Neural crest cell (in vitro differentiated cells): ENCODE data around the gene CLDN16. TPM values are rescaled to one million over a fixed set of nuclear protein-coding genes. Genes with fewer than 3 reads are reported as not detected.

Experiments
- DNase-seq: peaks from one replicate; pipeline ENCODE4 v3.0.0; 2021; ENCODE audit warnings: low read depth, mixed read lengths, low spot score
- H3K27ac Mint-ChIP-seq: one replicate; pipeline ENCODE4 v1.8.0; 2021; ENCODE audit warnings: mild to moderate bottlenecking, mixed read lengths; ENCODE audit not compliant: unreplicated experiment
- H3K27me3 Mint-ChIP-seq: 2 replicates; pipeline ENCODE4 v1.8.0; 2021; ENCODE audit warnings: low read depth, mild to moderate bottlenecking, mixed read lengths
- H3K36me3 Mint-ChIP-seq: 2 replicates; pipeline ENCODE4 v1.8.0; 2021; ENCODE audit warnings: low read depth, mild to moderate bottlenecking, mixed read lengths
- H3K4me1 Mint-ChIP-seq: 2 replicates; pipeline ENCODE4 v1.8.0; 2021; ENCODE audit warnings: mixed read lengths
- H3K4me3 Mint-ChIP-seq: one replicate; pipeline ENCODE4 v1.8.0; 2021; ENCODE audit warnings: mild to moderate bottlenecking, mixed read lengths
- H3K9me3 Mint-ChIP-seq: 2 replicates; pipeline ENCODE4 v1.8.0; 2021; ENCODE audit warnings: mixed read lengths
- CTCF ChIP-seq: fragments of 200-600 bp; sonication (generic); conservative IDR thresholded peaks from 2 replicates; pipeline ENCODE4 v1.5.0; 2021; ENCODE audit warnings: antibody characterized with exemption, mild to moderate bottlenecking
- total RNA-seq: library from RNA; stranded (reverse); gene quantifications from 2 replicates; pipeline ENCODE4 v1.2.1, GENCODE V29; 2021

Gene CLDN16
- total RNA-seq, 1 donor from 2014 or later = not detected

GRCh38 chr3:190444576-190445145, 56.7 kb downstream of the CLDN16 start:
- H3K27me3 Mint-ChIP-seq = no peaks in the 10 kb centered on the region
- no peak for DNase-seq
- H3K4me3 Mint-ChIP-seq = no peak overlapping the region
- no peaks in the 10 kb centered on the region for H3K9me3 Mint-ChIP-seq
- H3K27ac Mint-ChIP-seq = no peak overlapping the region
- no peaks in the 10 kb centered on the region for H3K4me1 Mint-ChIP-seq
- no peaks in the 10 kb centered on the region for H3K36me3 Mint-ChIP-seq
- TF ChIP-seq CTCF = no peak

- H3K27ac Mint-ChIP-seq = no peak overlapping the region
- no peak for DNase-seq
- H3K36me3 Mint-ChIP-seq = no peaks in the 10 kb centered on the region
- H3K9me3 Mint-ChIP-seq = no peaks in the 10 kb centered on the region
- no peak for TF ChIP-seq CTCF
- H3K4me3 Mint-ChIP-seq = no peak overlapping the region
- H3K27me3 Mint-ChIP-seq = no peaks in the 10 kb centered on the region
- no peaks in the 10 kb centered on the region for H3K4me1 Mint-ChIP-seq
Measured at GRCh38 chr3:190446573-190447279, 58.8 kb downstream of the CLDN16 start.

- Mint-ChIP-seq H3K4me1 (no peaks in the 10 kb centered on the region), H3K36me3 (no peaks in the 10 kb centered on the region), H3K27ac (no peak overlapping the region), H3K4me3 (no peak overlapping the region), H3K27me3 (no peaks in the 10 kb centered on the region), H3K9me3 (no peaks in the 10 kb centered on the region)
- TF ChIP-seq CTCF = no peak
- no peak for DNase-seq
Measured at GRCh38 chr3:190448256-190448655, 60.3 kb downstream of the CLDN16 start.

GRCh38 chr3:190449801-190450200, 61.8 kb downstream of the CLDN16 start, which contains the start of gene TMEM207:
TMEM207 (minus strand) TSS chr3:190449901; CDS start chr3:190449809, 92 bp downstream.
- Mint-ChIP-seq H3K27ac (no peak within 1 kb of the TSS), H3K27me3 (no peaks in the 10 kb centered on the region), H3K4me3 (no peak within 1 kb of the TSS), H3K4me1 (no peaks in the 10 kb centered on the region), H3K9me3 (no peaks in the 10 kb centered on the region), H3K36me3 (no peaks in the 10 kb centered on the region)
- DNase-seq = no peak
- no peak for TF ChIP-seq CTCF

- no peaks in the 10 kb centered on the region for H3K36me3 Mint-ChIP-seq
- no peak for TF ChIP-seq CTCF
- H3K4me1 Mint-ChIP-seq = no peaks in the 10 kb centered on the region
- peaks cover 2% of the 10 kb centered on the region for H3K9me3 Mint-ChIP-seq
- no peak for DNase-seq
- no peak overlapping the region for H3K27ac Mint-ChIP-seq
- H3K4me3 Mint-ChIP-seq = no peak overlapping the region
- H3K27me3 Mint-ChIP-seq = no peaks in the 10 kb centered on the region
Measured at GRCh38 chr3:190455828-190456227, 67.9 kb downstream of the CLDN16 start.
